Measurements from ENCODE around the gene ZNF717.
"Not testable (repeated sequence)": the region's sequence is repeated elsewhere in the genome, so short reads cannot be mapped to it uniquely, and the experiment has no call there.

ZNF717 gene

DNA sequence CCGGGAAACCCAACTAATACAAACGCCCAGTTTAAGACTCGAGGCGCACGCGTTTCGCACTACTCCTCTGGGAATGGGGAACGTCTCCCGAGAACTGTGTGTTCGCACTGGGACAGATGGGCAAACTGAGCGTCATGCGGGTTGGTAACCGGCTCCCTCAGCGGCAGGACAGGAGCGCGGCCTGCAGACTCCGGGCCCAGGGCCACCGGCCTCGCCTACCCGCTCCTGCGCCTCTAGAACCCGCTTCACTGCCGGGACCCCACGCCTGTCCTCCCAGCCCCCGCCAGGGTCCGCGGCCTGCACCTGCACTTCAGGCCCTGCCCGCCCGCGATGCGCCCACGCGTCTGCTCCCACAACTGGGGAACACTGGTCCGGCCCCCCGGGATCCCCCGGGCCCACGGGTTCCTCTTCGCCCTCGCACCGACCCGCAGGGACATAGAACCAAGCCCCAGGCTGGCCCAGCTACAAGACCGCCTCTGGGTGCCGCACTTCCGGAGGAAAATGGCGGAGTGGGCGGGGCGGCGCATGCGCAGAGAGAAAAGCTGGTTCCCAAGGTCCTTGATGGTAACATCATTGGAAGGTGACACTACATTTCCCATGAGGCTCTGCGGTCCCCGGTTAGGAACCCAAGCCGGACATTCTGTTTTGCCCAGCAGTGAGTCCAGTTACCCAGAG lies at the start of gene ZNF717:
TSS of gene ZNF717 (minus strand) at position 469 of the 675 bp plus-strand sequence. CDS start 2,187 bp downstream, outside the sequence.
- peaks cover 20% of the 10 kb centered on the region for H3K36me3 ChIP-seq (ENCODE audit: insufficient read depth, low read length)
- peak within 1 kb of the TSS; percentile 61 for H2AFZ ChIP-seq (ENCODE audit: low read length, unreplicated experiment)
- H3K27ac ChIP-seq (ENCODE audit: low read depth, low read length); H3K4me1 ChIP-seq (ENCODE audit: control insufficient read depth, insufficient read depth, low read length, unreplicated experiment); H3K27me3 ChIP-seq (ENCODE audit: insufficient read depth, low read length): not testable (repeated sequence)
- peaks cover 12% of the 10 kb centered on the region for H3K79me2 ChIP-seq (ENCODE audit: control insufficient read depth, insufficient read depth, low read length, unreplicated experiment)
- peak within 1 kb of the TSS; percentile 84 for H3K4me3 ChIP-seq (ENCODE audit: low read depth, low read length)

DNA sequence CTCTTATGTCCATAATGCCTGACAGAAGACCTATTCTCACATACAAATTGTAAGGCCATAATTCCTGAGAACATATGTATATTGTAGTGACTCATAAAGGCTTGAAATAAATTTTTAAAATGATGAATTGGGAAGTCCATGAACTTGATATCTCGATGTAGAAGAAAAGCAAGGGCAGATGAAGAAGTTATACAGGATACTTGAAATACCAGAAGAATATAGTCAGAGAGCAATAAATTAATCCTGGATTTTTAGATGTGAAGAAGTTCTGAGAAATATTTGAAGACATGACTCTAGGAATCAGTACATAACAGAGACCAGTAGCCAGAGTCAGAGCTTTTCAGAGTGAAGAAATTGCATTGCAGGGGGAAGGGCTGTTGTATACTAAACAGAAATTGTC lies 45.7 kb upstream of the ZNF717 start:
- H3K4me3 ChIP-seq (ENCODE audit: low read depth, low read length); H3K4me1 ChIP-seq (ENCODE audit: control insufficient read depth, insufficient read depth, low read length, unreplicated experiment); H3K27ac ChIP-seq (ENCODE audit: low read depth, low read length); H3K79me2 ChIP-seq (ENCODE audit: control insufficient read depth, insufficient read depth, low read length, unreplicated experiment); H3K36me3 ChIP-seq (ENCODE audit: insufficient read depth, low read length); H3K27me3 ChIP-seq (ENCODE audit: insufficient read depth, low read length); H2AFZ ChIP-seq (ENCODE audit: low read length, unreplicated experiment): not testable (repeated sequence)

- not testable (repeated sequence) for H2AFZ ChIP-seq (ENCODE audit: low read length, unreplicated experiment)
Measured at GRCh38 chr3:75818019-75818418, 32.7 kb upstream of the ZNF717 start.

DNA sequence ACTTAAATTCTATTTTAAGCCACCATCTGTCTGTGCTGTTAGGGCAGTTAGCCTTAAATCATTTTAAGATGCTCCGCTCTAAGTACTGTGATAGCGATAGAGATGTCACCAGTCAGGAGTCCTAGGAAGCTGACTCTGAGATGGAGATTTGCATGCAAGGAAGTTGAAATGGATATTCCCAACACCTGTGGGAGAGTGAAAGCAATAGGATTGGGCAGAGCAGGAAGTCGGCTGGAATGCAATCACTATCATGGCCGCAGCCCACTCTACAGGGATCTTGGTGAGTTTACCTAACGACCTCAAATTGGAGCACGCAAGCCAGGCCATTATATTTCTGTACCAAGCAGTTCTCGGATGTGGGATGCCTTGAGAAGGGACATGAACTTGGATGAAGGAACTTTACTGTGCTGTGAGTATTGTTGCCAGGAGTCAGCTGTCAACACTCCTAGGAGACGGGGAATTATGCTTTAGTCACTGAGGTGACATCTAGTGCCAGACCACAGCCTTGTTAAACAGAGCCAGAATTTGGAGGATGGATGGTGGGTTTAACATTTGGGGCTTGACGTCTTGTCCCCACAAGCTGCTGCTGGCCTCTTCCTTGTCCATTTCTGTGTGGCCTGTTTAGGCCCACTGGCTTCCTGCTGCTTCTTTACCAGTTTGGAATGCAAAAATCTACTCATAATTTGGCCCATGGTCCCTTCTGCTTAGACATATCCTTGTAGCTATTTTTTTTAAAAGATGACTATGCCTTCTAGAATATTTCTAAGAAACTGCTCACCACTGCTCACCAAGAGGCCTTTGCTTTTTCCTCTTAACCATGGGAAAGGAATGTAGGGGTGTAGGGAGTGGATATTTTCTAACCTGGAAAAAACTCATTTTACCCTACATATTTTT lies 31.2 kb upstream of the ZNF717 start:
- H3K27me3 ChIP-seq (ENCODE audit: insufficient read depth, low read length); H3K4me3 ChIP-seq (ENCODE audit: low read depth, low read length); H3K36me3 ChIP-seq (ENCODE audit: insufficient read depth, low read length); H3K79me2 ChIP-seq (ENCODE audit: control insufficient read depth, insufficient read depth, low read length, unreplicated experiment): not testable (repeated sequence)
- Histone ChIP-seq H2AFZ (ENCODE audit: low read length, unreplicated experiment) (peak overlapping the region; percentile 95), H3K4me1 (ENCODE audit: control insufficient read depth, insufficient read depth, low read length, unreplicated experiment) (peaks cover 14% of the 10 kb centered on the region), H3K27ac (ENCODE audit: low read depth, low read length) (peak overlapping the region; percentile 53)

More at GRCh38 chr3:75818019-75818418, 32.7 kb upstream of the ZNF717 start:
- H3K4me3 ChIP-seq (ENCODE audit: low read depth, low read length); H3K27me3 ChIP-seq (ENCODE audit: insufficient read depth, low read length); H3K27ac ChIP-seq (ENCODE audit: low read depth, low read length); H3K36me3 ChIP-seq (ENCODE audit: insufficient read depth, low read length); H3K79me2 ChIP-seq (ENCODE audit: control insufficient read depth, insufficient read depth, low read length, unreplicated experiment): not testable (repeated sequence)
- H3K4me1 ChIP-seq (ENCODE audit: control insufficient read depth, insufficient read depth, low read length, unreplicated experiment): peaks cover 14% of the 10 kb centered on the region

- Histone ChIP-seq H3K4me1 (ENCODE audit: control insufficient read depth, insufficient read depth, low read length, unreplicated experiment) (peaks cover 10% of the 10 kb centered on the region), H3K27me3 (ENCODE audit: insufficient read depth, low read length) (no peaks in the 10 kb centered on the region), H3K27ac (ENCODE audit: low read depth, low read length) (no peak overlapping the region), H2AFZ (ENCODE audit: low read length, unreplicated experiment) (no peak overlapping the region), H3K4me3 (ENCODE audit: low read depth, low read length) (no peak overlapping the region), H3K79me2 (ENCODE audit: control insufficient read depth, insufficient read depth, low read length, unreplicated experiment) (no peaks in the 10 kb centered on the region), H3K36me3 (ENCODE audit: insufficient read depth, low read length) (no peaks in the 10 kb centered on the region)
Measured at GRCh38 chr3:75814797-75815196, 29.4 kb upstream of the ZNF717 start.

DNA sequence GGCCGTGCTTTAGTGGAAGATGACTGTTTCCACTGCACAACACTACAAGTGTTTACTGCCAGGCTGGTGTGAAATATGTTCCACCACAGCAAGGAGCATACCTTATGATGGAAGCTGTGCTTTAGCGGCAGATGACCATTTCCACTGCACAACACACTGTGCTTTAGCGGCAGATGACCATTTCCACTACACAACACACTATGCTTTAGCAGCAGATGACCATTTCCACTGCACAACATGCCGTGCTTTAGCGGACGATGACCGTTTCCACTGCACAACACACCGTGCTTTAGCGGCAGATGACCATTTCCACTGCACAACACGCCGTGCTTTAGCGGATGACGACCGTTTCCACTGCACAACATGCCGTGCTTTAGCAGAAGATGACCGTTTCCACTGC lies 2.8 kb downstream of the ZNF717 start:
- Histone ChIP-seq H3K4me3 (ENCODE audit: low read depth, low read length) (no peak overlapping the region), H3K79me2 (ENCODE audit: control insufficient read depth, insufficient read depth, low read length, unreplicated experiment) (peaks cover 23% of the 10 kb centered on the region), H2AFZ (ENCODE audit: low read length, unreplicated experiment) (no peak overlapping the region), H3K27me3 (ENCODE audit: insufficient read depth, low read length) (no peaks in the 10 kb centered on the region), H3K4me1 (ENCODE audit: control insufficient read depth, insufficient read depth, low read length, unreplicated experiment) (peaks cover 4% of the 10 kb centered on the region), H3K27ac (ENCODE audit: low read depth, low read length) (no peak overlapping the region), H3K36me3 (ENCODE audit: insufficient read depth, low read length) (peaks cover 40% of the 10 kb centered on the region)

DNA sequence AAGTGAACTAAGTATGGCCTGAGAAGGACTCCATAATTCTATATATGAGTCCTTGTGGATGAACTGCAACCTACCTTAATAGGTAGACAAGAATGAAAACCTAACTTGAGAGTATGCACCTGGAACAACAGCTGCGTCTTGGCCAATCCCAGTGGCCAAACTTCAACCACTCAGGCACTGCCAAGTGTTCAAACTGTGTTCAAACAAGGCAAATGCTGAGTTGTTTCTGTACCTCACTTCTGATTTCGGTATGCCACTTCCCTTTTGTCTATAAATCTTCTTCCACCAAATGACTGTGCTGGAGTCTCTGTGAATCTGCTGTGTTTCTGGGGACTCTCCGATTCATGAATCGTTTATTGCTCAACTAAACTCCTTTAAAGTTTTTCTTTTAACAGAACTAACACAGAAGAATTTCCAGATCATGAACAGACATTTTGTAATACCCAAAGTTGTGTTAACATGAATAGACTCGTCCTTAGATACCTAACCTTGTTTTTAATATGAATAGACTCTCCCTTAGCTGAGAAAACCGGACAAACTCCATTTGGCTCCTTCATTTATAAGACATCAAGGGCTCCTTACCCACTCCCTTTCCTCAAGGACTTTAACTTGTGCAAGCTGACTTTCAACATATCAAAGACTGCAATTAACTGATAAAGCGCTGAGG lies 4.1 kb downstream of the ZNF717 start:
- Histone ChIP-seq H3K79me2 (ENCODE audit: control insufficient read depth, insufficient read depth, low read length, unreplicated experiment) (peaks cover 29% of the 10 kb centered on the region), H3K4me3 (ENCODE audit: low read depth, low read length) (no peak overlapping the region), H3K27ac (ENCODE audit: low read depth, low read length) (no peak overlapping the region), H3K27me3 (ENCODE audit: insufficient read depth, low read length) (no peaks in the 10 kb centered on the region), H2AFZ (ENCODE audit: low read length, unreplicated experiment) (no peak overlapping the region), H3K4me1 (ENCODE audit: control insufficient read depth, insufficient read depth, low read length, unreplicated experiment) (peaks cover 4% of the 10 kb centered on the region), H3K36me3 (ENCODE audit: insufficient read depth, low read length) (peaks cover 49% of the 10 kb centered on the region)

GRCh38 chr3:75777742-75778141 lies 7.6 kb downstream of the ZNF717 start:
- not testable (repeated sequence) for H3K27me3 ChIP-seq (ENCODE audit: insufficient read depth, low read length); H3K4me3 ChIP-seq (ENCODE audit: low read depth, low read length); H3K4me1 ChIP-seq (ENCODE audit: control insufficient read depth, insufficient read depth, low read length, unreplicated experiment); H3K27ac ChIP-seq (ENCODE audit: low read depth, low read length); H2AFZ ChIP-seq (ENCODE audit: low read length, unreplicated experiment)
- peaks cover 52% of the 10 kb centered on the region for H3K36me3 ChIP-seq (ENCODE audit: insufficient read depth, low read length)
- peaks cover 19% of the 10 kb centered on the region for H3K79me2 ChIP-seq (ENCODE audit: control insufficient read depth, insufficient read depth, low read length, unreplicated experiment)

DNA sequence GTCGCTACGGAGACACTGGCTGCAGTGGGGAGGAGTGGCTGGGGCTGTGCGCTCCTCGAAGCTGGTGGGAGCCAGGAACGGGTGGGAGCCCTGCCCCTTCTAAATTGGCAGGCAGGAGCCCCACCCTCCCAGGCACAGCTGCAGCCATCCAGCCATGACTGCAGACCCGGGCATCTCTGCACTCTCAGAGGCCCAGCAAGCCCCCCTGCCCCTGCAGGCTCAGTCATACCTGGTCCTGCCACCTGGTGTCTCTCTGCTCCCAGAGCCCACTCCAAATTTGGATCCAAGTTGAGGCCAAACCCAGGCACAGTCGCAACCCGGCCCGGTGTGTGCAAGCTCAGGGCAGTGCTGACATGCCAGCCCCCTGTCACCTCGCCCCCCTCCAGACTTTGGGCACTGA lies 13.7 kb downstream of the ZNF717 start:
- H3K27ac ChIP-seq (ENCODE audit: low read depth, low read length); H2AFZ ChIP-seq (ENCODE audit: low read length, unreplicated experiment); H3K79me2 ChIP-seq (ENCODE audit: control insufficient read depth, insufficient read depth, low read length, unreplicated experiment); H3K4me1 ChIP-seq (ENCODE audit: control insufficient read depth, insufficient read depth, low read length, unreplicated experiment); H3K4me3 ChIP-seq (ENCODE audit: low read depth, low read length); H3K27me3 ChIP-seq (ENCODE audit: insufficient read depth, low read length): not testable (repeated sequence)
- peaks cover 19% of the 10 kb centered on the region for H3K36me3 ChIP-seq (ENCODE audit: insufficient read depth, low read length)

DNA sequence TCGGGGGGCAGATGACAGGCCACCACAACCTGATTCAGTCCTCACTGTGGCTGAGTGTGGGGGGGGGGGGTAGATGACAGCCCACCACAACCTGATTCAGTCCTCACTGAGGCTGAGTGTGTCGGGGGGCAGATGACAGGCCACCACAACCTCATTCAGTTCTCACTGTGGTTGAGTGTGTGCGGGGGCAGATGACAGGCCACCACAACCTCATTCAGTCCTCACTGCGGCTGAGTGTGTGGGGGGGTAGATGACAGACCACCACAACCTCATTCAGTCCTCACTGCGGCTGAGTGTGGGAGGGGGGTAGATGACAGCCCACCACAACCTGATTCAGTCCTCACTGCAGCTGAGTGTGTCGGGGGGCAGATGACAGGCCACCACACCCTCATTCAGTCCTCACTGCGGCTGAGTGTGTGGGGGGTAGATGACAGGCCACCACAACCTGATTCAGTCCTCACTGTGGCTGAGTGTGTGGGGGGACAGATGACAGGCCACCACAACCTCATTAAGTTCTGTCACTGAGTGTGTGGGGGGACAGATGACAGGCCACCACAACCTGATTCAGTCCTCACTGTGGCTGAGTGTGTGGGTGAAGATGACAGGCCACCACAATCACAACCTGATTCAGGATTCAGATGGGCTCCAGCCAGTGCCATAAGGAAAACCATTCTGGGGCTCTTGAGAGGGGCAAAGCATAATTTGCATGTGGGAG lies 16.9 kb downstream of the ZNF717 start:
- H3K4me3 ChIP-seq (ENCODE audit: low read depth, low read length): no peak overlapping the region
- peaks cover 11% of the 10 kb centered on the region for H3K79me2 ChIP-seq (ENCODE audit: control insufficient read depth, insufficient read depth, low read length, unreplicated experiment)
- H3K27me3 ChIP-seq (ENCODE audit: insufficient read depth, low read length): no peaks in the 10 kb centered on the region
- H3K36me3 ChIP-seq (ENCODE audit: insufficient read depth, low read length): peaks cover 30% of the 10 kb centered on the region
- no peaks in the 10 kb centered on the region for H3K4me1 ChIP-seq (ENCODE audit: control insufficient read depth, insufficient read depth, low read length, unreplicated experiment)
- H2AFZ ChIP-seq (ENCODE audit: low read length, unreplicated experiment): no peak overlapping the region
- H3K27ac ChIP-seq (ENCODE audit: low read depth, low read length): no peak overlapping the region
